HepG2 (cell line): ENCODE measurements around the gene PTPRE. TPM values are rescaled to one million over a fixed set of nuclear protein-coding genes. Genes with fewer than 3 reads are reported as not detected.
A peak's percentile ranks its signal among the peaks of the same experiment; 100 is the strongest.

ENCODE experiments used
- ATAC-seq: fragments of 200-7000 bp; cut with Tn5 transposase; 3 replicates; pipeline ENCODE4 v1.9.1; 2020; ENCODE audit warnings: mild to moderate bottlenecking, moderate library complexity
- BruUV-seq: library from RNA; stranded (reverse); fragments of 400-500 nt; replicated peaks from 2 replicates; lab custom pipeline; 2021; lab: Mats Ljungman, UMichigan
- CTCF ChIA-PET: fragments of 300-600 bp; formaldehyde crosslinking; extraction: SDS; loops from one replicate; lab custom pipeline; 2021; ENCODE audit warnings: low total read pairs, inconsistent platforms, low intra/inter-chr PET ratio; lab: Yijun Ruan, JAX
- POLR2A ChIA-PET: fragments of 350-600 bp; sonication (Branson Sonifier 250); formaldehyde crosslinking; loops from one replicate; lab custom pipeline; 2020; ENCODE audit warnings: antibody characterized with exemption, inconsistent platforms; lab: Yijun Ruan, JAX
- DNase-seq: peaks from one replicate; pipeline ENCODE4 v3.0.0-alpha.2; 2015; ENCODE audit warnings: low spot score
- FAIRE-seq: peaks from 3 replicates; lab custom pipeline; 2011; peaks lifted over from hg19 to GRCh38; lab: Jason Lieb, UNC
- H2AFZ ChIP-seq: one replicate; pipeline ENCODE4 v1.6.1; 2011; ENCODE audit warnings: low read length, inconsistent platforms
- H3K27ac ChIP-seq: fragments of 300-600 bp; 3 replicates; pipeline ENCODE4 v1.8.0; 2011; ENCODE audit warnings: mixed run types, mild to moderate bottlenecking, mixed read lengths, low read length, inconsistent platforms; ENCODE audit not compliant: insufficient read depth; ENCODE audit errors: extremely low read length
- H3K27me3 ChIP-seq, 2 experiments: fragments of 200-600 bp in 1 of 2; 2 replicates in 1 of 2; 3 replicates in 1 of 2; pipeline versions ENCODE4 v1.6.0 to v1.8.0; 2011; ENCODE audit warnings: low read length in 2 of 2, mild to moderate bottlenecking in 2 of 2, moderate library complexity in 2 of 2, inconsistent platforms in 1 of 2; ENCODE audit not compliant: insufficient read depth in 2 of 2, control insufficient read depth in 1 of 2
- H3K36me3 ChIP-seq, 2 experiments: fragments of 200-600 bp in 1 of 2; replicated peaks in 1 of 2; 2 replicates in 1 of 2; 3 replicates in 1 of 2; pipeline versions ENCODE4 v1.5.1 to v1.8.0; 2011; ENCODE audit warnings: low read length in 2 of 2, inconsistent platforms in 1 of 2; ENCODE audit not compliant: insufficient read depth in 2 of 2, control insufficient read depth in 1 of 2
- H3K4me1 ChIP-seq: 2 replicates; pipeline ENCODE4 v1.5.1; 2012; ENCODE audit warnings: low read length, inconsistent platforms; ENCODE audit not compliant: insufficient read depth
- H3K4me2 ChIP-seq: 2 replicates; pipeline ENCODE4 v1.6.0; 2011; ENCODE audit warnings: low read depth, low read length, inconsistent platforms
- H3K4me3 ChIP-seq, 3 experiments: fragments of 200-600 bp in 1 of 3; sonication (generic), shearing (Covaris generic) in 1 of 3; replicated peaks in 1 of 3; 2 replicates each; pipeline ENCODE4 v1.5.1; 2011 to 2016; ENCODE audit warnings: low read length in 3 of 3, inconsistent platforms in 2 of 3, low read depth in 2 of 3, mild to moderate bottlenecking in 2 of 3, control low read depth in 1 of 3, mixed read lengths in 1 of 3; ENCODE audit not compliant: insufficient read depth in 1 of 3
- H3K79me2 ChIP-seq: one replicate; pipeline ENCODE4 v1.6.1; 2011; ENCODE audit warnings: low read length, inconsistent platforms; ENCODE audit not compliant: insufficient read depth
- H3K9ac ChIP-seq: 2 replicates; pipeline ENCODE4 v1.6.0; 2011; ENCODE audit warnings: mild to moderate bottlenecking, low read depth, low read length, inconsistent platforms; ENCODE audit not compliant: insufficient read depth
- H3K9me3 ChIP-seq: 2 replicates; pipeline ENCODE4 v1.5.1; 2012; ENCODE audit warnings: mild to moderate bottlenecking, low read length
- H4K20me1 ChIP-seq: 2 replicates; pipeline ENCODE4 v1.6.0; 2011; ENCODE audit warnings: inconsistent platforms, mild to moderate bottlenecking, low read length, moderate library complexity; ENCODE audit not compliant: insufficient read depth
- AGO1 ChIP-seq: fragments of 200-400 bp; formaldehyde crosslinking; IDR thresholded peaks from 2 replicates; pipeline ENCODE4 v1.6.1; 2017; ENCODE audit warnings: mild to moderate bottlenecking, low read depth, low read length, moderate library complexity; ENCODE audit not compliant: poor library complexity, severe bottlenecking
- ATF7 ChIP-seq, 2 experiments: fragments of 450-650 bp in 1 of 2; sonication (generic) in 1 of 2; formaldehyde crosslinking in 1 of 2; IDR thresholded peaks; 2 replicates each; pipeline versions ENCODE4 v1.4.0 to v1.6.1; 2016 to 2020; ENCODE audit warnings: antibody characterized with exemption in 1 of 2, mild to moderate bottlenecking in 1 of 2, missing genetic modification reagents in 1 of 2
- CHD2 ChIP-seq: IDR thresholded peaks from 2 replicates; pipeline ENCODE4 v1.6.1; 2011; ENCODE audit warnings: low read depth, low read length, improper control_type of control experiment
- DNMT3B ChIP-seq: conservative IDR thresholded peaks from 2 replicates; pipeline ENCODE4 v1.6.1; 2016; ENCODE audit warnings: missing biosample characterization, control low read depth
- MIXL1 ChIP-seq: IDR thresholded peaks from 2 replicates; pipeline ENCODE4 v1.6.1; 2016
- PPARG ChIP-seq: conservative IDR thresholded peaks from 2 replicates; pipeline ENCODE4 v1.6.1; 2016; ENCODE audit warnings: missing biosample characterization, missing genetic modification reagents
- RARA ChIP-seq: IDR thresholded peaks from 2 replicates; pipeline ENCODE4 v1.6.1; 2016; ENCODE audit warnings: missing genetic modification reagents, missing compliant biosample characterization
- RFXAP ChIP-seq: sonication (generic); formaldehyde crosslinking; IDR thresholded peaks from 2 replicates; pipeline ENCODE4 v1.4.0; 2020; ENCODE audit warnings: missing genetic modification reagents, borderline replicate concordance
- SIN3B ChIP-seq: fragments of 150-350 bp; IDR thresholded peaks from 2 replicates; pipeline ENCODE4 v1.6.1; 2014; ENCODE audit warnings: low read length
- SNAPC2 ChIP-seq: sonication (generic); formaldehyde crosslinking; IDR thresholded peaks from 2 replicates; pipeline ENCODE4 v1.8.1; 2022; ENCODE audit warnings: mild to moderate bottlenecking, missing genetic modification reagents
- STAG1 ChIP-seq: sonication (generic); formaldehyde crosslinking; IDR thresholded peaks from 2 replicates; pipeline ENCODE4 v1.4.0; 2020; ENCODE audit warnings: missing genetic modification reagents
- SUZ12 ChIP-seq: fragments of 150-350 bp; IDR thresholded peaks from 2 replicates; pipeline ENCODE4 v1.6.1; 2014; ENCODE audit warnings: low read depth, low read length
- TARDBP ChIP-seq: sonication (generic); formaldehyde crosslinking; IDR thresholded peaks from 2 replicates; pipeline ENCODE4 v1.8.0; 2022; ENCODE audit warnings: mild to moderate bottlenecking, missing genetic modification reagents
- TCF12 ChIP-seq, 2 experiments: fragments of 450-650 bp in 1 of 2; sonication (generic) in 1 of 2; formaldehyde crosslinking in 1 of 2; IDR thresholded peaks; 2 replicates each; pipeline versions ENCODE4 v1.6.1 to v1.8.0; 2017 to 2022; ENCODE audit warnings: antibody characterized with exemption in 1 of 2, mild to moderate bottlenecking in 1 of 2, missing genetic modification reagents in 1 of 2, moderate library complexity in 1 of 2
- TCF7L2 ChIP-seq: IDR thresholded peaks from 2 replicates; pipeline ENCODE4 v1.6.1; 2011; ENCODE audit warnings: mild to moderate bottlenecking, low read depth, low read length, moderate library complexity
- ZEB1 ChIP-seq: IDR thresholded peaks from 2 replicates; pipeline ENCODE4 v1.6.1; 2012; ENCODE audit warnings: mild to moderate bottlenecking, low read depth, inconsistent platforms; ENCODE audit not compliant: insufficient replicate concordance
- ZNF552 ChIP-seq: sonication (generic); formaldehyde crosslinking; IDR thresholded peaks from 2 replicates; pipeline ENCODE4 v1.9.0; 2022; ENCODE audit warnings: missing genetic modification reagents, mild to moderate bottlenecking, borderline replicate concordance
- ZNF709 ChIP-seq: sonication (generic); formaldehyde crosslinking; IDR thresholded peaks from 2 replicates; pipeline ENCODE4 v1.5.0; 2020; ENCODE audit warnings: mild to moderate bottlenecking, missing genetic modification reagents
- WGBS: methylation state at CpG from one replicate; pipeline ENCODE4 v1.1.6; 2017; ENCODE audit warnings: low lambda C conversion rate; 5-methylcytosine and 5-hydroxymethylcytosine counted together
- in situ Hi-C: cut with HindIII; loops from 2 replicates; pipeline ENCODE4 v1.10.0; 2017; ENCODE audit warnings: low pct_unique_long_range_greater_than_20kb; ENCODE audit not compliant: extremely low pct_ligation_motif_present
- intact Hi-C: fragments of 100-400 bp; cut with micrococcal nuclease; formaldehyde crosslinking; loops from one replicate; pipeline ENCODE4 v1.10.0; 2022; ENCODE audit not compliant: unreplicated experiment
- polyA plus RNA-seq, 8 experiments: library from polyadenylated mRNA; depleted of rRNA in 3 of 8; stranded (reverse) in 7 of 8; unstranded in 1 of 8; fragments of >200 nt; fragmentation: Illumina TruSeq in 4 of 8; extraction: Trizol in 4 of 8; gene quantifications; 2 replicates each; pipeline versions ENCODE4 v1.2.1 to v1.2.3, GENCODE V29; 2011 to 2016; ENCODE audit warnings: low read depth in 4 of 8, missing spikeins in 1 of 8, mixed read lengths in 1 of 8; ENCODE audit not compliant: insufficient read depth in 1 of 8
- total RNA-seq, 5 experiments: library from RNA; depleted of rRNA; stranded (reverse); fragments of >200 nt; fragmentation: Illumina TruSeq; extraction: Trizol; gene quantifications; 2 replicates each; pipeline ENCODE4 v1.2.3, GENCODE V29; 2016; ENCODE audit warnings: low read depth in 1 of 5

Gene PTPRE
- total and polyA plus RNA-seq, 2 of the 13 experiments (the other 11 are each of a cell fraction or from before 2014, with no cell fraction given), result 0.01 to 0.02 TPM

GRCh38 chr10:127874671-127875448 lies 32.0 kb upstream of the PTPRE start:
- Histone ChIP-seq H3K79me2 (no peaks in the 10 kb centered on the region), H3K4me3 (no peak overlapping the region), H3K27ac (no peak overlapping the region), H3K4me2 (no peak overlapping the region), H3K9me3 (no peaks in the 10 kb centered on the region), H3K9ac (no peak overlapping the region), H4K20me1 (no peaks in the 10 kb centered on the region), H3K27me3 (no peaks in the 10 kb centered on the region), H2AFZ (no peak overlapping the region), H3K36me3 (no peaks in the 10 kb centered on the region), H3K4me1 (peaks cover 9% of the 10 kb centered on the region)
- in situ Hi-C loops, result loop anchor here (25.0 kb wide), 1 partner anchor 638 kb away; no protein-coding TSS in a partner anchor
- FAIRE-seq, result no peak
- DNase-seq, result no peak
- POLR2A ChIA-PET, result no interaction called here
- intact Hi-C loops, result loop anchor here (10.0 kb wide), 1 partner anchor 140 kb away; no protein-coding TSS in a partner anchor
- ATAC-seq, result no peak
- CTCF ChIA-PET, result no interaction called here
- TF ChIP-seq ATF7 (IDR thresholded peaks at IDR 0.05), result 0 out of 2 replicates have a peak, but pooled peaks have one; percentile 7
- TF ChIP-seq ATF7 (CRISPR knock-in tag; IDR thresholded peaks at IDR 0.05), result no peak
- TF ChIP-seq DNMT3B (CRISPR knock-in tag), result no peak
- TF ChIP-seq CHD2, result no peak
- WGBS, result 37% methylated on average over 8 of the region's 11 CpGs
- no TSS peak for BruUV-seq

DNA sequence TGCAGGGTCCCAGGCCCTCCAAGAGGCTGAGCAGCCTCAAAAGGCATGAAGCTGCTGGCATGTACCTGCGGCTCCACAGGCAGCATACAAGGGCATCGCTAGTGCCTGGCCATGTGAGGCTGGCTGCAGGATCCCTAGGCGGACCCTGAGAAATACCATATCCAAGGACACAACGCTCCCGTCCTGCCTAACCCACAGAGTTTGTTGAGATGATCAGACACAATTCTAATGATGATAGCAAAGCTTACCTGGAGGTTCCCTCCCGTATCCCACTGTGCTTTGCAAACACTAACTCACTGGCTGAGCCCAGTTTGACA lies 31.5 kb upstream of the PTPRE start:
- H3K4me2 ChIP-seq, result no peak overlapping the region
- no peaks in the 10 kb centered on the region for H3K36me3 ChIP-seq
- H3K4me3 ChIP-seq, result no peak overlapping the region
- H3K27me3 ChIP-seq, result no peaks in the 10 kb centered on the region
- DNase-seq (no peak), ATAC-seq (no peak), FAIRE-seq (no peak)
- CTCF ChIA-PET, result no interaction called here
- in situ Hi-C loops, result no loop called here
- no peak overlapping the region for H3K9ac ChIP-seq
- no TSS peak for BruUV-seq
- no peak overlapping the region for H2AFZ ChIP-seq
- POLR2A ChIA-PET, result no interaction called here
- no peaks in the 10 kb centered on the region for H3K9me3 ChIP-seq
- peaks cover 9% of the 10 kb centered on the region for H3K4me1 ChIP-seq
- 68% methylated on average over 2 of the region's 6 CpGs for WGBS
- H3K27ac ChIP-seq, result no peak overlapping the region
- H4K20me1 ChIP-seq, result no peaks in the 10 kb centered on the region
- intact Hi-C loops, result loop anchor here (10.0 kb wide), 1 partner anchor 139 kb away; no protein-coding TSS in a partner anchor
- H3K79me2 ChIP-seq, result no peaks in the 10 kb centered on the region
- no peak for TF ChIP-seq TARDBP (CRISPR knock-in tag)
- no peak for TF ChIP-seq RARA (CRISPR knock-in tag)
- no peak for TF ChIP-seq SUZ12
- TF ChIP-seq TCF12 (IDR thresholded peaks at IDR 0.05), result no peak
- no peak for TF ChIP-seq TCF12 (CRISPR knock-in tag; IDR thresholded peaks at IDR 0.05)
- TF ChIP-seq TCF7L2, result no peak
- TF ChIP-seq PPARG (CRISPR knock-in tag), result no peak
- no peak for TF ChIP-seq AGO1
- no peak for TF ChIP-seq STAG1 (CRISPR knock-in tag)
- TF ChIP-seq SIN3B, result no peak
- no peak for TF ChIP-seq ZNF709 (CRISPR knock-in tag)
- TF ChIP-seq SNAPC2 (CRISPR knock-in tag), result no peak
- TF ChIP-seq RFXAP (CRISPR knock-in tag), result no peak
- TF ChIP-seq MIXL1 (CRISPR knock-in tag), result no peak
- no peak for TF ChIP-seq ZNF552
- no peak for TF ChIP-seq ZEB1
